ENCODE data around the gene MMP13.
A peak's percentile ranks its signal among the peaks of the same experiment; 100 is the strongest.
"Not testable (repeated sequence)": the region's sequence is repeated elsewhere in the genome, so short reads cannot be mapped to it uniquely, and the experiment has no call there.

Gene MMP13

GRCh38 chr11:102955624-102956023, at the start of gene MMP13:
Gene MMP13 (minus strand): TSS chr11:102955732. CDS start chr11:102955705, 27 bp downstream.
- in situ Hi-C loops (cut with HindIII; ENCODE audit: low pct_ligation_motif_present, low pct_unique_long_range_greater_than_20kb, low sequenced_read_pairs), result no loop called here
- DNase-seq, result no peak

- in situ Hi-C loops (cut with HindIII; ENCODE audit: low pct_ligation_motif_present, low pct_unique_long_range_greater_than_20kb, low sequenced_read_pairs), result not testable (repeated sequence)
These were observed 48.7 kb upstream of the MMP13 start for GRCh38 chr11:103004234-103004633.

GRCh38 chr11:102994105-102994504, 38.6 kb upstream of the MMP13 start:
- in situ Hi-C loops (cut with HindIII; ENCODE audit: low pct_ligation_motif_present, low pct_unique_long_range_greater_than_20kb, low sequenced_read_pairs), result no loop called here
- no peak for DNase-seq

More at GRCh38 chr11:103004234-103004633, 48.7 kb upstream of the MMP13 start:
- not testable (repeated sequence) for DNase-seq

GRCh38 chr11:102991776-102992175, 36.2 kb upstream of the MMP13 start:
- no peak for DNase-seq
- in situ Hi-C loops (cut with HindIII; ENCODE audit: low pct_ligation_motif_present, low pct_unique_long_range_greater_than_20kb, low sequenced_read_pairs), result no loop called here

- in situ Hi-C loops (cut with HindIII; ENCODE audit: low pct_ligation_motif_present, low pct_unique_long_range_greater_than_20kb, low sequenced_read_pairs), result no loop called here
- no peak for DNase-seq
These were observed 34.6 kb upstream of the MMP13 start for GRCh38 chr11:102990145-102990544.

- in situ Hi-C loops (cut with HindIII; ENCODE audit: low pct_ligation_motif_present, low pct_unique_long_range_greater_than_20kb, low sequenced_read_pairs), result no loop called here
- DNase-seq, result no peak
These were observed 34.0 kb upstream of the MMP13 start for GRCh38 chr11:102989379-102990047.

- in situ Hi-C loops (cut with HindIII; ENCODE audit: low pct_ligation_motif_present, low pct_unique_long_range_greater_than_20kb, low sequenced_read_pairs), result no loop called here
- peak; percentile 17 for DNase-seq
These were observed 31.3 kb upstream of the MMP13 start for GRCh38 chr11:102986815-102987214.

GRCh38 chr11:102985850-102986249, 30.3 kb upstream of the MMP13 start:
- no peak for DNase-seq
- in situ Hi-C loops (cut with HindIII; ENCODE audit: low pct_ligation_motif_present, low pct_unique_long_range_greater_than_20kb, low sequenced_read_pairs), result no loop called here

GRCh38 chr11:102983486-102983885, 28.0 kb upstream of the MMP13 start:
- no peak for DNase-seq
- in situ Hi-C loops (cut with HindIII; ENCODE audit: low pct_ligation_motif_present, low pct_unique_long_range_greater_than_20kb, low sequenced_read_pairs), result no loop called here

GRCh38 chr11:102981324-102981910, 25.9 kb upstream of the MMP13 start:
- no peak for DNase-seq

GRCh38 chr11:102974552-102975280, 19.2 kb upstream of the MMP13 start:
- peak; percentile 35 for DNase-seq
- in situ Hi-C loops (cut with HindIII; ENCODE audit: low pct_ligation_motif_present, low pct_unique_long_range_greater_than_20kb, low sequenced_read_pairs), result no loop called here

More at GRCh38 chr11:102981324-102981910, 25.9 kb upstream of the MMP13 start:
- in situ Hi-C loops (cut with HindIII; ENCODE audit: low pct_ligation_motif_present, low pct_unique_long_range_greater_than_20kb, low sequenced_read_pairs), result no loop called here

GRCh38 chr11:102973698-102974097, 18.2 kb upstream of the MMP13 start:
- DNase-seq; in situ Hi-C loops (cut with HindIII; ENCODE audit: low pct_ligation_motif_present, low pct_unique_long_range_greater_than_20kb, low sequenced_read_pairs): not testable (repeated sequence)

- in situ Hi-C loops (cut with HindIII; ENCODE audit: low pct_ligation_motif_present, low pct_unique_long_range_greater_than_20kb, low sequenced_read_pairs), result no loop called here
- no peak for DNase-seq
These were observed 17.3 kb upstream of the MMP13 start for GRCh38 chr11:102972853-102973252.

GRCh38 chr11:102971766-102972165, 16.2 kb upstream of the MMP13 start:
- in situ Hi-C loops (cut with HindIII; ENCODE audit: low pct_ligation_motif_present, low pct_unique_long_range_greater_than_20kb, low sequenced_read_pairs), result no loop called here
- no peak for DNase-seq

GRCh38 chr11:102967497-102967896, 12.0 kb upstream of the MMP13 start:
- in situ Hi-C loops (cut with HindIII; ENCODE audit: low pct_ligation_motif_present, low pct_unique_long_range_greater_than_20kb, low sequenced_read_pairs), result no loop called here
- no peak for DNase-seq

- in situ Hi-C loops (cut with HindIII; ENCODE audit: low pct_ligation_motif_present, low pct_unique_long_range_greater_than_20kb, low sequenced_read_pairs), result no loop called here
- no peak for DNase-seq
These were observed 10.5 kb upstream of the MMP13 start for GRCh38 chr11:102966011-102966410.

GRCh38 chr11:102964867-102965266, 9.3 kb upstream of the MMP13 start:
- no peak for DNase-seq
- in situ Hi-C loops (cut with HindIII; ENCODE audit: low pct_ligation_motif_present, low pct_unique_long_range_greater_than_20kb, low sequenced_read_pairs), result no loop called here

GRCh38 chr11:102957953-102958352, 2.4 kb upstream of the MMP13 start:
- DNase-seq, result no peak
- in situ Hi-C loops (cut with HindIII; ENCODE audit: low pct_ligation_motif_present, low pct_unique_long_range_greater_than_20kb, low sequenced_read_pairs), result no loop called here

- in situ Hi-C loops (cut with HindIII; ENCODE audit: low pct_ligation_motif_present, low pct_unique_long_range_greater_than_20kb, low sequenced_read_pairs), result no loop called here
- no peak for DNase-seq
These were observed 4.9 kb downstream of the MMP13 start for GRCh38 chr11:102950622-102951081.

Data from ACHN (cell line).